Smooth muscle cell (in vitro differentiated cells): ENCODE measurements around the gene WDR20. TPM values are rescaled to one million over a fixed set of nuclear protein-coding genes. Genes with fewer than 3 reads are reported as not detected.

Experiments
- DNase-seq: peaks from one replicate; lab custom pipeline; 2025; ENCODE audit not compliant: unreplicated experiment; lab: John Stamatoyannopoulos, UW
- H2AFZ ChIP-seq: fragments of 200-600 bp; sonication (generic); 2 replicates; pipeline ENCODE4 v1.6.0; 2016; ENCODE audit warnings: antibody characterized with exemption, low read depth, mild to moderate bottlenecking
- H3F3A ChIP-seq: fragments of 200-600 bp; sonication (generic); 2 replicates; pipeline ENCODE4 v1.6.0; 2017; ENCODE audit warnings: antibody characterized with exemption, low read depth
- H3K27ac ChIP-seq: fragments of 200-600 bp; sonication (generic); 2 replicates; pipeline ENCODE4 v1.5.1; 2016; ENCODE audit warnings: low read depth, mild to moderate bottlenecking
- H3K27me3 ChIP-seq: fragments of 200-600 bp; sonication (generic); 2 replicates; pipeline ENCODE4 v1.6.1; 2016; ENCODE audit warnings: low read depth, mild to moderate bottlenecking
- H3K36me3 ChIP-seq: fragments of 200-600 bp; sonication (generic); 2 replicates; pipeline ENCODE4 v1.5.1; 2016; ENCODE audit warnings: low read depth
- H3K4me1 ChIP-seq: fragments of 200-600 bp; sonication (generic); 2 replicates; pipeline ENCODE4 v1.5.1; 2016; ENCODE audit warnings: low read depth
- H3K4me2 ChIP-seq: fragments of 200-600 bp; sonication (generic); 2 replicates; pipeline ENCODE4 v1.6.0; 2016; ENCODE audit warnings: mild to moderate bottlenecking
- H3K4me3 ChIP-seq: fragments of 200-600 bp; sonication (generic); 2 replicates; pipeline ENCODE4 v1.5.1; 2016; ENCODE audit warnings: mild to moderate bottlenecking
- H3K79me2 ChIP-seq: fragments of 200-600 bp; sonication (generic); 2 replicates; pipeline ENCODE4 v1.6.0; 2016; ENCODE audit warnings: low read depth, mild to moderate bottlenecking
- H3K9ac ChIP-seq: fragments of 200-600 bp; sonication (generic); 2 replicates; pipeline ENCODE4 v1.6.0; 2016; ENCODE audit warnings: low read depth
- H3K9me3 ChIP-seq: fragments of 200-600 bp; sonication (generic); replicated peaks from 2 replicates; pipeline ENCODE4 v1.5.1; 2016; ENCODE audit warnings: low read depth
- H4K20me1 ChIP-seq: fragments of 200-600 bp; sonication (generic); 2 replicates; pipeline ENCODE4 v1.6.0; 2016; ENCODE audit warnings: low read depth
- WGBS: methylation state at CpG from one replicate; pipeline ENCODE4 v1.1.7; 2016; ENCODE audit warnings: low lambda C conversion rate; 5-methylcytosine and 5-hydroxymethylcytosine counted together
- polyA plus RNA-seq: library from polyadenylated mRNA; unstranded; fragments of >200 nt; fragmentation: Nextera tagmentation; extraction: Ambion mirVana; gene quantifications from 2 replicates; pipeline ENCODE4 v1.2.1, GENCODE V29; 2016
- total RNA-seq: library from RNA; depleted of rRNA; stranded (reverse); fragments of >200 nt; gene quantifications from 2 replicates; pipeline ENCODE4 v1.2.3, GENCODE V29; 2014
- TF ChIP-seq, protein P1 (sequence below): fragments of 200-600 bp; sonication (generic); IDR thresholded peaks from 2 replicates; pipeline ENCODE4 v1.5.1; 2017; ENCODE audit warnings: borderline replicate concordance, mild to moderate bottlenecking, antibody characterized with exemption; ENCODE audit not compliant: insufficient read depth, poor library complexity, severe bottlenecking

Gene WDR20
- total and polyA plus RNA-seq, 2 experiments from 2014 or later, result 12.0 to 19.4 TPM

DNA sequence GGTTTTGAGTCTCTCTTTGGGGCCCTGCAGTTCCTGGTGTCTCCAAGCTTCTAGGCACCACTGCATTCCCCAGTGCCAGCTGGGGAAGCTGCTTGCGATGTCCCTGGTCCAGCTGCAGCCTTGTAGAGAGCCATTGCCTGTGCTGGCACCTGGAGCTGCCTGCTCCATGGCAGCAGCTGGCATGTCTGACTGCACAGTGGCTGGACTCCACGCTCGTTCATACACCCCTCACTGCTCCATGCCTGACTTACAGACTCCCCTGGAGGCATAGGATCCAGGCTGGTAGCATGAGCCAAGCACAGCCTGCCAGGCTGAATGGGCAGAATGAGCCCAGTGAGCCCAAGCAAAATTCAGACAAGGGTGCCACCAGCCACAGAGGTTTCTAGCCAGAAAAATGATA, 21.8 kb upstream of the WDR20 start:
- no peaks in the 10 kb centered on the region for H3K27me3 ChIP-seq
- H3K9me3 ChIP-seq, result no peaks in the 10 kb centered on the region
- H3K4me2 ChIP-seq, result no peak overlapping the region
- no peaks in the 10 kb centered on the region for H3K79me2 ChIP-seq
- no peak overlapping the region for H2AFZ ChIP-seq
- no peak for DNase-seq
- 92% methylated on average over 3 of the region's 3 CpGs for WGBS
- no peak overlapping the region for H3K27ac ChIP-seq
- H3K4me1 ChIP-seq, result no peaks in the 10 kb centered on the region
- H3K4me3 ChIP-seq, result no peak overlapping the region
- no peaks in the 10 kb centered on the region for H3K36me3 ChIP-seq
- H3K9ac ChIP-seq, result no peak overlapping the region
- TF ChIP-seq, protein P1, sequence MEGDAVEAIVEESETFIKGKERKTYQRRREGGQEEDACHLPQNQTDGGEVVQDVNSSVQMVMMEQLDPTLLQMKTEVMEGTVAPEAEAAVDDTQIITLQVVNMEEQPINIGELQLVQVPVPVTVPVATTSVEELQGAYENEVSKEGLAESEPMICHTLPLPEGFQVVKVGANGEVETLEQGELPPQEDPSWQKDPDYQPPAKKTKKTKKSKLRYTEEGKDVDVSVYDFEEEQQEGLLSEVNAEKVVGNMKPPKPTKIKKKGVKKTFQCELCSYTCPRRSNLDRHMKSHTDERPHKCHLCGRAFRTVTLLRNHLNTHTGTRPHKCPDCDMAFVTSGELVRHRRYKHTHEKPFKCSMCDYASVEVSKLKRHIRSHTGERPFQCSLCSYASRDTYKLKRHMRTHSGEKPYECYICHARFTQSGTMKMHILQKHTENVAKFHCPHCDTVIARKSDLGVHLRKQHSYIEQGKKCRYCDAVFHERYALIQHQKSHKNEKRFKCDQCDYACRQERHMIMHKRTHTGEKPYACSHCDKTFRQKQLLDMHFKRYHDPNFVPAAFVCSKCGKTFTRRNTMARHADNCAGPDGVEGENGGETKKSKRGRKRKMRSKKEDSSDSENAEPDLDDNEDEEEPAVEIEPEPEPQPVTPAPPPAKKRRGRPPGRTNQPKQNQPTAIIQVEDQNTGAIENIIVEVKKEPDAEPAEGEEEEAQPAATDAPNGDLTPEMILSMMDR, result no peak
- H4K20me1 ChIP-seq, result no peaks in the 10 kb centered on the region
- no peaks in the 10 kb centered on the region for H3F3A ChIP-seq

DNA sequence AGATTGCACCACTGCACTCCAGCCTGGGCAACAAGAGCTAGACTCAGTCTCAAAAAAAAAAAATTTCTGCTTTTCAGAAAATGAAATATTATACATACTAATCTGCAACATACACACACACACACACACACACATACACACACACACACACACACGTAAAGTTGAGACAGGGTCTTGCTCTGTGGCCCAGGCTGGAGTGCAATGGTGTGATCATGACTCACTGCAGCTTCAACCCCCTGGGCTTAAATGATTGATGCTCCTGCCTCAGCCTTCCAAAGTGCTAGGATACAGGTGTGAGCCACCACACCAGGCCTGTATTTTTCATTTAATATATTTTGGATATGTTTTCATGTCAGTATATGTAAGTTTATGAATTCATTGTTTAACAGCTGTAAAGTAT, 18.8 kb upstream of the WDR20 start:
- Histone ChIP-seq H3F3A (no peaks in the 10 kb centered on the region), H3K4me3 (no peak overlapping the region), H3K4me2 (no peak overlapping the region), H2AFZ (no peak overlapping the region), H3K9ac (no peak overlapping the region), H3K27ac (no peak overlapping the region), H3K36me3 (no peaks in the 10 kb centered on the region), H3K27me3 (no peaks in the 10 kb centered on the region), H3K9me3 (no peaks in the 10 kb centered on the region), H3K79me2 (no peaks in the 10 kb centered on the region), H4K20me1 (no peaks in the 10 kb centered on the region), H3K4me1 (no peaks in the 10 kb centered on the region)
- DNase-seq, result no peak
- 78% methylated on average over 1 of the region's 1 CpG for WGBS
- TF ChIP-seq, protein P1, result no peak

DNA sequence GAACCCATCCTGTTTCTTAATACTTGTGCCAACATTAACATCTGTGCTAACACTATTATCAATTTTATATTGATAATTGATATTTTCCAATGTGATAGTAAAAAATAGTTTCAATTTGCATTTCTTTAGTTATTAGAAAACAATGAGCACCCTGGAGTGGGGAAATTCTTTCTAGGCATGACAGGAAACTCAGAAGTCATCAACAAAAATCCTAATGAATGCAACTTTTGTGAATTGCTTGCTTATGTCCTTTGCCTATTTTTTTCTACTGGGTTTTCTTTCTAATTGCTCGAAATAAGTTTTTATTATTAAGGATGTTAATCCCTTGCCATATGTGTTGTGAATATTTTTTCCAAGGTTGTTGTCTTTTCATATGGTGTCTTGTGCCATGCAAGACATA, 18.1 kb upstream of the WDR20 start:
- no peaks in the 10 kb centered on the region for H3K4me1 ChIP-seq
- H3K36me3 ChIP-seq, result no peaks in the 10 kb centered on the region
- no peaks in the 10 kb centered on the region for H3K9me3 ChIP-seq
- no peak overlapping the region for H3K9ac ChIP-seq
- H2AFZ ChIP-seq, result no peak overlapping the region
- DNase-seq, result no peak
- H3K79me2 ChIP-seq, result no peaks in the 10 kb centered on the region
- no peak overlapping the region for H3K4me3 ChIP-seq
- H3K27ac ChIP-seq, result no peak overlapping the region
- H3K4me2 ChIP-seq, result no peak overlapping the region
- TF ChIP-seq, protein P1, result no peak
- H4K20me1 ChIP-seq, result no peaks in the 10 kb centered on the region
- 94% methylated on average over 1 of the region's 1 CpG for WGBS
- no peaks in the 10 kb centered on the region for H3K27me3 ChIP-seq
- no peaks in the 10 kb centered on the region for H3F3A ChIP-seq

DNA sequence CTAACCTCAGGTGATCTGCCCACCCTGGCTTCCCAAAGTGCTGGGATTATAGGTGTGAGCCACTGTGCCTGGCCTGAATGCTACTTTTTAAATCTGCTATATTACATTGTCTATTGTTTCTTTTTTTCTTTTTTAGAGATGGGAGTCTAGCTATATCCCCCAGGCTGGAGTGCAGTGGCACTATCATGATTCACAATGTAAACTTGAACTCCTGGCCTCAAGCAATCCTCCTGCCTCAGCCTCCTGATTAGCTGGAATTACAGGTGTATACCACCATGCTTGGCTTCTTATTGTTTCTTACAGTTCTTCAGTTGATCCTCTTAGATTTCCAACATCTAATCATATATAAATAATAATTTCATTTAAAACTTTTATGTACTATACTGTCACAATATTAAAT, 15.3 kb upstream of the WDR20 start:
- no peaks in the 10 kb centered on the region for H4K20me1 ChIP-seq
- no peaks in the 10 kb centered on the region for H3K79me2 ChIP-seq
- no peaks in the 10 kb centered on the region for H3K36me3 ChIP-seq
- no peak overlapping the region for H3K27ac ChIP-seq
- H3K4me2 ChIP-seq, result no peak overlapping the region
- DNase-seq, result no peak
- no peaks in the 10 kb centered on the region for H3K4me1 ChIP-seq
- H3K9ac ChIP-seq, result no peak overlapping the region
- TF ChIP-seq, protein P1, result no peak
- no peak overlapping the region for H3K4me3 ChIP-seq
- no peaks in the 10 kb centered on the region for H3K9me3 ChIP-seq
- H3F3A ChIP-seq, result no peaks in the 10 kb centered on the region
- H3K27me3 ChIP-seq, result no peaks in the 10 kb centered on the region
- H2AFZ ChIP-seq, result no peak overlapping the region
